Right ventricle myocardium inferior (tissue), 1 donor: ENCODE data around the gene TNFRSF18. TPM values are rescaled to one million over a fixed set of nuclear protein-coding genes. Genes with fewer than 3 reads are reported as not detected.
A peak's percentile ranks its signal among the peaks of the same experiment; 100 is the strongest.
"Not testable (repeated sequence)": the region's sequence is repeated elsewhere in the genome, so short reads cannot be mapped to it uniquely, and the experiment has no call there.

Experiments
- ATAC-seq: fragments of 200-7000 bp; cut with Tn5 transposase; one replicate; pipeline ENCODE4 v1.9.1; 2020; ENCODE audit warnings: mild to moderate bottlenecking, moderate library complexity
- DNase-seq: peaks from one replicate; pipeline ENCODE4 v3.0.0; 2021; ENCODE audit errors: missing footprints
- intact Hi-C: fragments of 100-400 bp; cut with DNase I; formaldehyde crosslinking; loops from one replicate; pipeline ENCODE4 v1.11.0; 2022
- total RNA-seq: library from RNA; stranded (reverse); fragmentation: NEBNext Ultra II Directional; extraction: Animal tissue kit (Norgen Biotek cat#: 25700); gene quantifications from one replicate; pipeline ENCODE4 v1.2.1, GENCODE V29; 2021
- donor health status: DM: no; HTN: yes; CAD: no; lungs with severe emphysema.

The TNFRSF18 gene
- total RNA-seq, 1 donor from 2014 or later, result not detected

- intact Hi-C loops, result no loop called here
- DNase-seq (peak; percentile 67), ATAC-seq (no peak)
These were observed 21.2 kb downstream of the TNFRSF18 start for GRCh38 chr1:1185101-1185765.

GRCh38 chr1:1183833-1184775 lies 22.3 kb downstream of the TNFRSF18 start:
- ATAC-seq, result no peak
- peak; percentile 37 for DNase-seq
- intact Hi-C loops, result no loop called here

- intact Hi-C loops, result no loop called here
- ATAC-seq (no peak), DNase-seq (peak; percentile 13)
These were observed 23.1 kb downstream of the TNFRSF18 start for GRCh38 chr1:1183221-1183747.

DNA sequence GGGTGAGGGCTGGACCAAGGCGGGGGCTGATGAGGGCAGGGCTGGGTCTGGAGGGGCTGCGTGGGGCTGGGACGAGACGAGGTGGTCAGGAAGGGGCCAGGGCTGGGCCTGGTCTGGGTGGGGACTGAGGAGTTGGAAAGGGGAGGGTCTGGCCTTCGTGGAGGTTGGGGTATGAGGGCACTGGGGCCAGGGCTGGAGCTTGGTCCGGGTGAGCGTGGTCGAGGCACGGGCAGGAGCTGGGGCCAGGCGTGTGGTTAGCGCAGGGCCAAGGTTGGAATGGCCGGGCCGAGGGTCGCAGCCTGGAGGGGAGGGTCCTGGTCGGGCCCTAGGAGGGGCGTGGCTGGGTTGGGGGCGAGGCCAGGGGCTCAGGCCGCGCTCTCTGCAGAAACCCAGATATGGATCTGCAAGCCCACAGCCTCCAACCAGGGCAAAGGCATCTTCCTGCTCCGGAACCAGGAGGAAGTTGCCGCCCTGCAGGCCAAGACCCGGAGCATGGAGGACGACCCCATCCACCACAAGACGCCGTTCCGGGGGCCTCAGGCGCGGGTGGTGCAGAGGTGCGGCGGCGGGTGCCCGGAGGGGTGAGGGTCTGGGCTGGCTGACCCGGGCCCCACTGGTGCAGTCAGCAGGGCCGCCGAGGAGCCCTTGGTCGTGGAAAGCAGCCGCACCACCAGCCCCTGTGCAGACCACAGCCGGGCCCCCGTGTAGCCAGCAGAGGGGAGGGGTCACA lies 23.7 kb downstream of the TNFRSF18 start:
- intact Hi-C loops, result no loop called here
- ATAC-seq (no peak), DNase-seq (peak; percentile 46)

DNA sequence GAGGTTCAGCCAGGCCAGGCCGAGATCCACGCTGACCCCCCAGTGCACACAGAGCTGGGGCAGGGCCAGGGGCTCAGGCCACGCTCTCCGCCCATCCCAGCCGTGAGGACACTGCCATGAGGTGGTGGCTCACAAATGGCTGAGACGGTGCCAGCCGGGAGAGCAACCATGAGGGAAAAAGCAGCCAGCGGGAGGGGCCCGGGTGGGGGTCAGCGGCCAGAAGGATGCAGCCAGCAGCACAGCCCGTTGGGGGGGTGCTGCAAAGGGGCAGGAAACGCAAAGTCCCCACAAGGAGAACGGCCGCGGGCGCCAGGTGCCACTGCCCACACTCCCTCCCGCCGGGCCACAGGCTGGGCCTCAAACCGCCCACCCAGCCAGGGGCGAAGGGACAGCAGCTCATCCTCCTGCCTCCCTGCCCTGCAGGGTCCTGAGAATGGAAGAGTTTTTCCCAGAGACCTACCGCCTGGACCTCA lies 24.4 kb downstream of the TNFRSF18 start:
- DNase-seq (peak; percentile 44), ATAC-seq (no peak)
- intact Hi-C loops, result no loop called here

DNA sequence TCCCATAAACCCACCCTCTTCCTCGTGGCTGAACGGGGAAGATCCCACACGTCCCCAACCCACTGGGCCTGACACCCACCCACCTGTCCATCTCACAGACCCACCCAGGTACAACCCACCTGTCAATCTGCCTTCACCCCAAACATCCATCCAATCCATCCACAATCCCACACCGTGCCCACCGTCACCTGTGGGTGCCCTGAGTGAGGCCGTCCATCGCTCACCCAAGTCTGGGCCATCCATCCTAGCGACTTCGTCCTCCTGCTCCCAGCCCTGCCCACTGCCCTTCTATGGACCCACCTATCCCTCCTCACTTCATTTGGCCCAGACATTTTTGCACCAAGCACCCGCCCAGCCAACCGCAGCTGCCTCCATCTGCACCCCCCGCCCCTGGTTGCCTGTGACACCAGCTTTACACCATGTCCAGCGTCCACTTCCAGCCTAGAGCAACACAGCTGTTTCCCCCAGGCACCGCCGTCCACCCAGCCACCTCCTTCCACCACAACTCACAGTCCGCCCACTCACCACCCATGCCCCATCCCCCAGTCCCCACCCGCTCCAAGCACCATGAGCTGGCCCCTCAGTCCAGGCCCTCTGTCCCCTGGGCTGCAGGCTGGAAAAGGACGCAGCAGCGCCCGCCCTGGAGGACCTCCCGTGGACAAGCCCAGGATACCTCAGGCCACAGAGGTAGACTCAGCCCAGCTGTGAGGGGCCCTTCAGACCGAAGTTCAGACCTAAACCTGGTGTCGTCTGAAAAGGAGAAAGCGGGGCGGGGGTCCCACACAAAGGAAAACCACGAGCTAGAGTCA lies 25.1 kb downstream of the TNFRSF18 start:
- DNase-seq (peak; percentile 40), ATAC-seq (no peak)
- intact Hi-C loops, result no loop called here

GRCh38 chr1:1179983-1180861 lies 26.2 kb downstream of the TNFRSF18 start:
- intact Hi-C loops, result no loop called here
- DNase-seq (peak; percentile 60), ATAC-seq (no peak)

DNA sequence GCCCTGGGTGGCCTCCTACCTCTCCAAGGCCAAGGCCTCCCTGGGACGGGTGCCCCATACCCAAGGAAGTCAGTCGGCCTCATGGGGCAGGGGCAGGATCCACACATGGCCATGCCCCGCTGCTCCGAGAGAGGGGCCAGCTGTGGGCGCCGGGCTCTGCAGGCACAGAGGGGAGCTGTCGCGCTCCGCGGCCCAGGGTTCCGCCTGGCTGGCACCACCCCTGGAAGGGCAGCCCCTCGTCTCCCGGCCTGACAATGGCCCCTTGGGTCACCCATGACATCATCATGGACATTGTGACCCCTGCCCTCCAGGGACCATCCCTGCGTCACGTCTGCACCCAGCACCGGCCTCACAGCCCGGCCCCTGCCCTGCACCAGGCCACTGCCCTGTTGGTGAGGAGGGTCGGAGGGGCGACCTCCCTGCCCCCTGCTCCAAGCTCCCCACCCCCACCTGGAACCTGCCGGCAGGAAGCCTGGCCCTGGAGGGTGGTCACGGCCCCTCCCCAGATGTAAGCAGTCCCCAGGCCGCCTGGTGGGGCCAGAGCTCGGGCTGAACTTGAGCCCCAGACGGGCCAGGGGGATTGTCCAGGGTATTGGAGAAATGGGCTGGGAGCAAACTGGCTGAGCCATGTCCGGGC lies 26.9 kb downstream of the TNFRSF18 start:
- intact Hi-C loops, result no loop called here
- DNase-seq, result peak; percentile 50
- ATAC-seq, result no peak

- DNase-seq, result peak; percentile 64
- intact Hi-C loops, result no loop called here
- ATAC-seq, result no peak
These were observed 27.5 kb downstream of the TNFRSF18 start for GRCh38 chr1:1178794-1179331.

DNA sequence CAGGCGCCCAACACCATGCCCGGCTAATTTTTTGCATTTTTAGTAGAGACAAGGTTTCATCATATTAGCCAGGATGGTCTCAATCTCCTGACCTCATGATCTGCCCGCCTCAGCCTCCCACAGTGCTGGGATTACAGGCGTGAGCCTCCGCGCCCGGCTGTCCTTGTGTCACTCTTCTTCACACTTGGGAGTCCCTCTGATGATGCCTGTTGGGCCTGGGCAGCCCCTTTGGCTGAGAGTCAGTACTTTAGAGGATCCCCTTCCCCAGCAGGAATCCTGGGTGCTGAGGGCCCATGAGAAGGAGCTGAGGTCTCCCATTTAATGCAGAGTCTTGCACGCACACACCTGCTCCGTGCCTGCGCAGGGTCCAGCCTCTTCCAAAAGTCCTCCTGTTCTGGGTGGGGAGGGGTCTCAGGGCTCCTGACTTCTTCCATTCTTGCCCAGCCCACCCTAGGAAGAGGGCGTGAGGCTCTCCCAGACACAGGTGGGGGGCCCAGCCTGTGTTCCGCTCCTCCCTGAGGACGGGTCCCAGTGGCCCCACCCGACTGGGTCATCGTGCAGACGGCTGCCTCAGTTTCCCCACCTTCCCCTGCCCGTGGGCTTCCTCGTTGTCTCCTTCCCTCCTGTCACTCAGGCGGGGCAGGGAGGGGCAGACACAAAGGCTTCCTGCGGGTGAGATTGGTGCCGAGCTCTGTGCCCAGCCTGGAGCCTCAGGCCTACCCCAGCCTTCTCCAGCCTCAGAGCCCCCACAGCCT lies 28.8 kb downstream of the TNFRSF18 start:
- intact Hi-C loops, result no loop called here
- DNase-seq (no peak), ATAC-seq (no peak)

GRCh38 chr1:1176931-1177330 lies 29.5 kb downstream of the TNFRSF18 start:
- ATAC-seq (no peak), DNase-seq (no peak)
- intact Hi-C loops, result no loop called here

GRCh38 chr1:1176063-1176761 lies 30.2 kb downstream of the TNFRSF18 start:
- ATAC-seq, intact Hi-C loops, DNase-seq: not testable (repeated sequence)

- intact Hi-C loops, result no loop called here
- no peak for DNase-seq
- ATAC-seq, result no peak
These were observed 30.9 kb downstream of the TNFRSF18 start for GRCh38 chr1:1175221-1176062.

DNA sequence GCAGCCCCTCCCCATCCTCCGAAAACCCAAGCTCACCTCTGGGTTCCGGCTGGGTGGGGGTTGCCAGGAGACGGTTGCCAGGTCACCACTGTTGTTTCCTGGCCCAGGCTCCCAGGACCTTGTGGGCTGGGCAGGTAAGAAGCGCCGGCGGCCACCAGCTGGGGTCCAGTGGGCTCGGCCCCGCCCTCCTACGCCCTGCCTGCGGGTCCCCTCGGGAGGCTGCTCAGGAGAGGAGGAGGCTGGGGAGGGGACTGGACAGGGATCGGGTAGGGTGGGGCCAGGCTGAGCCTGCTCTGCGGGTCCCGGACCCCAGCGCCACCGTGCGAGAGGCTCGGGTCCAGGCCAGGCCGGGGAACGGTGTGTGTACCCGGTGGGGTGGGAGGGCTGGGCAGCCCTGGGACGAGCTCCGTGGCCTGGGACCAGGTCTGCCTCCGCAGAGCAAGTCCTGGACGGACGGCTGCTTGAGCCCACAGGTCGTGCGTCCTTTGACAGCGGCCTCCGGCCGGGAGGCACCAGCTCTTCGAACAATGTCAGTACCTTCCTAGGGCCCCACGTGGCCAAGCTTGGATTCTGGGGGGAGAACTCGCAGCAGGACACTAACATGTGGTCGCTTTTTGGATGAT lies 32.5 kb downstream of the TNFRSF18 start, which contains the start of gene TTLL10:
Gene TTLL10 (plus strand): TSS at position 88 of the 623 bp plus-strand sequence. CDS start 5,336 bp downstream, outside the sequence.
- ATAC-seq, result no peak
- intact Hi-C loops, result no loop called here

More for the DNA sequence above, 32.5 kb downstream of the TNFRSF18 start, which contains the start of gene TTLL10:
- DNase-seq, result no peak
